Activated CD4-positive, alpha-beta T cell treated with anti-CD3 and anti-CD28 coated beads, Interleukin-10, Interleukin-2, amounts not matched to agents 100 ng/mL and 50 ng/mL, durations not matched to agents 16 hours and 8 hours (primary cell): ENCODE data around the gene AHI1.
"Not testable (repeated sequence)": the region's sequence is repeated elsewhere in the genome, so short reads cannot be mapped to it uniquely, and the experiment has no call there.

Experiments
- DNase-seq: peaks from one replicate; pipeline ENCODE4 v3.0.0-alpha.2; 2020

The AHI1 gene

DNA sequence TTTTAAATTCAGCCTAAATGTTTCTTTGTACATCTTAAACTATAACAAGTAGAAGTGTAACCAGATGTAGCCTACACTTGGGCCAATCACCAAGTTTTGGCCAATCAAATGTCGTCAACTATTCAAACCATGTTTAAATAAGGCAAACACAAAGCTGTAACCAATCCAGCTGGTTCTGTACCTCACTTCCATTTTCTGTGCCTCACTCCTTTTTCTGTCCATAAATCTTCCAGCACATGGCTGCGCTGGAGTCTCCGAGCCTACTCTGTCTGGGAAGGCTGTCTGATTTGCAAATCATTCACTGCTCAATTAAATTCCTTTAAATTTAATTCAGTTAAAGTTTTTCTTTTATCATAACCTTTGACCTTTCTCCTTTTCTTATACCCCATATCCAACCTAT, 7.7 kb upstream of the AHI1 start:
- no peak for DNase-seq

DNA sequence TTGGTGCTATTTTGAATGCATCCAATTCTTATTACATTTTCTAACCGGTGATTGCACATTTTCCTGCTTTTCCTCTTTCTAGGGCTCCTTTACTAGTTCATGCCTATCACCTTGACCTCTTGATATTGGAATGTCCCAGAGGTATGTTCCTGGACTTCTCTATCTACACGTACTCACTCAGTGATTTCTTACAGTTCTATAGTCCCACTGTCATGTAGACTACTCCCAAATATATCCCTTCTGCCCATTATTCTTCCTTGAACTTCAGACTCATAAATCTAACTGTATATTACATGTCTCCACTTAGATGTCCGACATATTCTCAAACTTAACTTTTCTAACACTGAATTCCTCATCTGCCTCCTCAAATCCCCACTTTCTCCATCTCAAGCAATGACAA, 7.2 kb upstream of the AHI1 start:
- no peak for DNase-seq

DNA sequence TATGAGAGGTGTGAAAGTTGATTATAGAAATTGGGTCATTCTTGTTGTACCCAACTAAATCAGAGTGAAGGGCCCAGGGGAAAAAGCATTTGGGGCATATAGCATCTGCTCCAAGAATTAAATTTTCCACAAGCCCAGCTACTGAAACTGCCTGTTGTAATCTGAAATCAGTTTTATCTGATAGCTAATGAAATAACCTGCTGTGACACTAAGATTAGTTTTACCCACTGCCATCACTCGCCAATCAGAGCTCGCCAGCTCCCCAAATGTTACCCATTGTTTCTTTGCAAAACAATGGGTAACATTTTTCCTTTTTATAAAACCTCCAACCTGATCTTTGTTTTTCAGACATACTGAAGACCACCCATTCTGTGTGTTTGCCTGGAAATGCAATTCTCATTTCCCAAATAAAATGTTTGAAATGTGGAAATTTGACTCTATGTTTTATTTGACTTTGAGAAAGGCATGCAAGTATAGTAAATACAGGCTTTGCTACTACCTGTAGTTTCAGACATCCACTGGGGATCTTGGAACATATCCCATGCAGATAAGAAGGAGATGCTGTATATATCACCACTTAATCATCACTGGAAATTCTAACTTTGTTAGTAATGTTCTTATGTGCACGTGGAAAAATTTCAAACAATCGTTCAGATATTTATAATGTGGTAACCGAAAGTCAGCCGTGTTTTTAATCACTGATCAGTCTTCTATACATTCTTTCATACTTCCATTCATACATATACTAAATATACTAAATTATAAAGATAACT, 6.3 kb upstream of the AHI1 start:
- no peak for DNase-seq

DNA sequence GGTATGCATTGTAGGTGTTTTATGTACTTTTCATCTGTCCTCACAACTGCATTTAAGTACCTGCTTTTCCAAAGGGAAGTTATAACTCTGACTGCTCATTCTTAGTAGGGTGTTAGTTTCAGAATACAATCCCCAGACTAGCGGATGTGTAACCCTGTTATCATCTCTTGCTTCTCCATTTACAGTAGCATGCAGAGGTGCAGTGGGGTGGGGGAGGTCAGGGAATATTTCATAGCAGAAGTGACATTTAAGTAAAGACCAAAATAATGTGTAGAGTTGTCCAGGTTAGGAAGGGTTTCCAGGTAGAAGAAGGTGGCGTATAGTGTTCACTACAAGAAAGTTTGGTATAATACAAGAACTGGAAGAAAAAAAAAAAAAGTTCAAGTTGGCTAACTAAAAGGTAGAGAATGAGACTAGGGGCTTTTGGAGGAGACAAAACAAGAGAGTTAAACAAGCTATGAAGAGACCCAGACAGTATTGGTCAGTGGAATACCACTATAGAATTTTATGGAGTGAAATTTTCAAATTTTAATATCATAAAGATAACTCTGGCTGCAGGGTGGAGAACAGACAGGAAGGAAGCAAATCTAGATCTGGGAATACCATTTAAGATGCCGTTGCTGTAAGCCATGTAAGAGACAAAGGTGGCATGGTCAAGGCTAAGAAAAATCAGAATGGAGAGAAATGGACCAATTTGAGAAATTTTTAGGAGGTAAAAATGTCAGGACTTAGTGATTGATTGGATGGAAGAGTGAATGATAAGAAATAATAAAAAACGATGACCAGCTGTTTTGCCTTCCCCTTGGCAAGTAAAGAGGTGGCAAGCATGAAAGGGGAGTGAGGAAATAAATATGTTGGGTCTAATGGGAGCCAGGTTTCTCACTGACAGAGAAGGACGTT, 2.2 kb upstream of the AHI1 start:
- no peak for DNase-seq

DNA sequence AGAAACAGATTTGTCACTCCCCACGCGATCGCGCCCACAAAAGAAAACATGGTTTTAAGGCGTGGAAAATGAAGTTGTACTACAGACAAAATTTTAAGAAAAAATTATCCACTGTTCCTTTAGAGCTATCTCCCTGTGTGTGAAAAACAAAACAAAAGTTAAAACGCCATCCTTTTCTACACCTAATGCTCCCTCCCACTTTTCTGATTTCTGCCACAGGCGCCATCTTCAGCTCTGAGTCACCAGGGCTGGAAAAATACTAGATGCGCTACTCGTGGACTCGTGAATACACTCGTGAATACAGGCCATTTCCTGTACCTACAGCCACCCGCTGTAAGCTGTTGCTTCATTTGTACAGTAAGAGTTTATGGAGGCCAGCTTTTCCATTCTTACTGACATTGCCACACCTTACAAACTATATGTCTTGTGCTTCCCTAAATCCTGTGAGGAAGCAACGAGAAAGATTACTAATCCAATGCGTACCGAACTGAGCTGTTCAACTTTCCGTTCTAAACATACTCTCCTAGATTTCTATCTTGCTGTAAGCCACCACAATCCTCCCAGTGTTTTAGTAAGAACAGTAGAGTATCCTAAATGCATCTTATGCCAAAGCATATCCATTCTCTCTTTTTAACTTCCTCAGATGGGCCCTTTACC, 773 bp upstream of the AHI1 start:
- peak; percentile 76 for DNase-seq

DNA sequence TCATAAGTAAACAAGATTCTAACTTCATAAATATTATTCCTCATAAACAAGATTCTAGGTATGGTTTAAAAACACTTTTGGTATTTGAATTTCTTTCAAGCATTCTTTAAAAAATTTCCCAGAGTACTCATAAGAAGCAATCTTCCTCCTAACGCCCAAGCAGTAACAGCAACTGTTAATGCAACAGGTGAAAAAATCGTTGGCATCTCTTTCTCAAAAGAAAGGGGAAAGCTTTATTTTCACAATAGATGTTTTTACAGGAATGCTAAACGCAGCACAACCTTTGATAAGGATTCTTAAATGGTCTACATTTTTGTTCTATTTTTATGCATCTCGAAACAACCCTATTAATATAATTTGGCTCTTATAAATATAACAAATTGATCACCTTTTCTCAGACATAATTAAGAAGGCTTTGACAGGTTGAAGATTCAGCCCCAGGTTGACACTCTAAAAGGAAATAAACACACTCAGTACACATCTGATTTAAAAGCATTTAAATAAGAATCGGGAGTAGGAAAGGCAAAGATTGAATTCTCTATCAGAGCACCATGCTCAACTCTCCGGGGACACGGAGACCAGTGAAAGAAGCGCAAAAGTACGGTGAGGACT, 634 bp downstream of the AHI1 start:
- DNase-seq, result no peak

DNA sequence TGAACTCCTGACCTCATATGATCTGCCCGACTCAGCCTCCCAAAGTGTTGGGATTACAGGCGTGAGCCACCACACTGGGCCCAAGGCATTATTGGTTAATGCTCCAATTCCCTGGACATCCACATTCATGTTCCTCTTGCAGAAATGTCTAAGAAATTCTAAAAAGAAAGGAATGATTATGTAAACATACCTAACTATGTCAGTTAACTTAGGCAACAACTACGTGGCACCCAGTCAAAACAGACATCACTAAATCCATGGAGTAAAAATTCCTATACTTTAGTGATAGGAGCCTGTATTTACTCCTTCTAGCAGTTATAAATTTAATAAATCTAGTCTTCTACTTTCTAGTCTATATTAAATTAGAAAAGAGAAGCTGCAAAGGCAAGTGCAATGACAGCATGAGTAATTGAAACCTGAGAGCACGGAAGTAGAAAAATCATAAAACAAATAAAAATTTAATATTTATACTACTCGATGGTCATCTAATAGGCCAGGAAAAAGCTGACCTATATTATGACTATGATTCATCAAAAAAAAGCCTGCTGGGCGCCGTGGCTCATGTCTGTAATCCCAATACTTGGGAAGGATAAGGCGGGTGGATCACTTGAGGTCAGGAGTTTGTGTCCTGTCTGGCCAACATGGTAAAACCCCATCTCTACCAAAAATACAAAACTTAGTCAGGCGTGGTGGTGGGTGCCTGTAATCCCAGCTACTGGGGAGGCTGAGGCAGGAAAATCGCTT, 4.2 kb downstream of the AHI1 start:
- DNase-seq, result no peak

DNA sequence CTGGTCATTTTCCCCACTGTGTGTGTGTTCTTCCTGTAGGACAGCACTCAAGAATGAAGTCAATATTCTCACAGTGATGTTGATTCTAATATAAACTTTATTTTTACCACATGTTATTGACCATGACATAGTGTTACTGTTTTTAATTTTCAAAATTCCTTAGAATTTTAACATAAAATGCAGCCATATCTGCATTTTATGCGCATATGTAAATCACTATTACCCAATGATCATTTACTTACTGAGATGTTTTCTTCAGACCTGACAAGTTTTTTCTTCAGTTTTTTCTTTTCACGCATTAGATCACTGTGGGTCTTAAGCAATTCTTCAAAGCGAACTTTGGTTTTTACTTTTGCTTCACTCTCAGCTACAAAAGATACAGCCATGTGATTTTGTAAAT, 7.2 kb downstream of the AHI1 start:
- DNase-seq, result no peak

DNA sequence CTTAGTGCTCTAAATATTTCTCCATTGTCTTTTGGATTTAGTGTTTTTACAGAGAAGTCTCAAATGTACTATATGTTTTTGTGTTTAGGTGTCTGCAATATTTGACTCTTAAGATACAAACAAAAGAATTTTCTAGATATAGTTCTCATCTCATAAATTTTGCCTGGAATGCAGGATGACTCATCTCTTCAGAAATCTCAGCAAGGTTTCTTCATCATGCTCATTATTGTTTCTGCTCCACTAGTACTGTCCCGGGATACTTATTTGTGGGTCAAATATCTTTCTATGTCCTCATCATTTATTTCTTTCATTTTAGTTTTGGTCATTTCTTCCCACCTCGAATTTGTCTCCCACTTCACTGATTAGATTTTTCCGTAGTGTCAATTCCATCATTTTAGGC, 9.5 kb downstream of the AHI1 start:
- no peak for DNase-seq

DNA sequence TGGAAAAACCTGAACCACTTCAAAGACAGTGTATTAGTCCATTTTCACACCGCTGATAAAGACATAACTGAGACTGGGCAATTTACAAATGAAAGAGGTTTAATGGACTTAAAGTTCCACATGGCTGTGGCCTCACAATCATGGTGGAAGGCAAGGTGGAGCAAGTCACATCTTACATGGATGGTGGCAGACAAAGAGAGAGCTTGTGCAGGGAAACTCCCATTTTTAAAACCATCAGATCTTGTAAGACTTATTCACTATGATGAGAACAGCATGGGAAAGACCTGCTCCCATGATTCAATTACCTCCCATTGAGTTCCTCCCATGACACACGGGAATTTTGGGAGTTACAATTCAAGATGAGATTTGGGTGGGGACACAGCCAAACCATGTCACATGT, 13.6 kb downstream of the AHI1 start:
- not testable (repeated sequence) for DNase-seq

DNA sequence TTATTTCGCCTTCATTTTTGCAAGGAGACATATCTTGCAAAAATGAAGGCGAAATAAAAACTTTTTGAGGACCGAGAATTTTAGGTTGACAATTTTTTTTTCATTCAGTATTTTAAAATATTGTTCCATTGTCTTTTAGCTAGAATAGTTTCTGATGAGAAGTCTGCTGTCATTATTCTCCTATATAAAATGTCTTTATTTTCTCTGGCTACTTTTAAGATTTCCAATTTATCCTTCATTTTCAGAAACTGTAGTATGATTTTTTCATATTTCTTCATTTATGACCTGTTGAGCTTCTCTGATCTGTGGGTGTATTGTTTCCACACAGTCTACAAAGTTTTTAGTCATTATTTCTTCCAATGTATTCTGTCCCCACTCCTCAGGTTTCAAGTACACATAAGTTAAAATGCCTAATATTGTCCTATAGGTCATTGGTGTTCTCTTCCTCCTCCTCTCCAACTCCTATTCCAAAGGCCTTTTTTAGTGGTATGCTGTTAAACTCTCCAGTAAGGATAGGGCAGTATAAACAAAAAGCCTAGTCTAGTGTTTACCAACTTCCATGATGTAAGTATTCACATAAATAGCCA, 15.7 kb downstream of the AHI1 start:
- no peak for DNase-seq

DNA sequence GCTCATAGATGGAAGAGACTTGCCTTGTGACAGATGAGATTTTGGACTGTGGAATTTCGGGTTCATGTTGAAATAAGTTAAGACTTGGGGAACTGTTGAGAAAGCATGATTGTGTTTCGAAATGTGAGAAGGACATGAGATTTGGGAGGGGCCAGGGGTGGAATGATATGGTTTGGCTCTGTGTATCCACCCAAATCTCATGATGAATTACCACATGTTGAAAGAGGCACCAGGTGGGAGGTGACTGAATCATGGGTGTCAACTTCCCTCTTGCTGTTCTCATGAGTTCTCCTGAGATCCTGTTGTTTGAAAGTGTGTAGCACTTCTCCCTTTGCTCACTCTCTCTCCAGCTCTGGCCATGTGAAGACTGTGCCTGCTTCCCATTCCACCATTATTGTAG, 17.9 kb downstream of the AHI1 start:
- no peak for DNase-seq

DNA sequence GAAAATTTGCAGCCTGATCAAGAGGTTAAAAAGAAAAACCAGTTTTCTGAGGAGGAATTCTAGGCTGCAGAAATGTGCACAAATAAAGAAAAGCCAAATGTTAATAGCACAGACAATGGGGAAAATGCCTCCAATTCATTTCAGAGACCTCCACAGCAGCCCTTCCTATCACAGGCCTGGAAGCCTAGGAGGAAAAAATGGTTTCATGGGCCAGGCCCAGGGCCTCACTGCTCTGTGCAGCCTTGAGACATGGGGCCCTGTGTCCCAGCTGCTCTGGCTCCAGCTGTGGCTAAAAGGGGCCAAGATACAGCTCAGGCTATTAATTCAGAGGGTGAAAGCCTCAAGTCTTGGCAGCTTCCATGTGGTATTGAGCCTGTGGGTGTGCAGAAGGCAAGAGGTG, 18.9 kb downstream of the AHI1 start:
- DNase-seq, result no peak

DNA sequence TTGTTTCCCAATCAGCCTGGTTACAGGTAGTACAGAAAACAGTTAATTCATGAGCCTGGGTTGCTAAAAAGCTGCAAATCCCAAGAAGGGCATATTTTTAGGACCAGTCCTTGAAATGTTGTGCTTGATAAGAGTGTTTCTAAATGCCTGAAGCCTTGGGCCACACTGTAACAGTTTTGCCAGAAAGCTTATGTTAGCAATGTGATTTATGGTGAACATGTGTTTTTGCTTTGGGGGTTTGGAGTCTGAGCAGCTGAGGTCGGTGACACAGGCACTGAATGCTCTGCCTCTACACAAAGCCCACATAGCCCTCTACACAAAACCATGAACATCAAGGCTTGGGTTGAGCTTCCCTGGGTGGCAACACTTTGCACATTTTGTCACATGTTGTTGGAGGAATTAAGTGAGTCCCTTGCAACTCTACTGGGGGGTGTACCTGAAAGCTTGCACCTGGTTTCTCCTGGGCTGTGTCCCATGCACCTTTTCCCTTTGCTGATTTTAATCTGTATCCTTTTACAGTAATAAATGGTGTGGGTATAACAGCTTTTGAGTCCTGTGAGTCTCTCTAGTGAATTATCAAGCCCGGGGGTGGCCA, 22.2 kb downstream of the AHI1 start:
- DNase-seq, result no peak

DNA sequence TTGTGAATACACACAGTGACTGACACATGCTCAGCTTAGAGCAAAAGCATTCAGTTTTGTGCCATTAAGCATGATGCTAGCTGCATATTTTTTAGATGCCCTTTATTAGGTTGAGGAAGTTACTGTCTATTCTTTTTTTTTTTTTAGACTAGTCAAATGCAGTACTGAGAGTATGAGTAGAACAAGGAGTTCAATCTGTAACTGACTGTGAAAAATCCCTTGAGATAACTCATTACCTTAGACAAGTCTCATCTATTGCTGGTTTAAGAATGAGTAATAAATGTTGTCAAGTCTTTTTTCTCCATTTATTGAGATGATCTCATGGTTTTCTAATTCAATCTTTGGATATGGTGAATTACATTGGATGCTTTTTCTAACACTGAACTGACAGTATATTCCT, 23.2 kb downstream of the AHI1 start:
- peak; percentile 13 for DNase-seq

DNA sequence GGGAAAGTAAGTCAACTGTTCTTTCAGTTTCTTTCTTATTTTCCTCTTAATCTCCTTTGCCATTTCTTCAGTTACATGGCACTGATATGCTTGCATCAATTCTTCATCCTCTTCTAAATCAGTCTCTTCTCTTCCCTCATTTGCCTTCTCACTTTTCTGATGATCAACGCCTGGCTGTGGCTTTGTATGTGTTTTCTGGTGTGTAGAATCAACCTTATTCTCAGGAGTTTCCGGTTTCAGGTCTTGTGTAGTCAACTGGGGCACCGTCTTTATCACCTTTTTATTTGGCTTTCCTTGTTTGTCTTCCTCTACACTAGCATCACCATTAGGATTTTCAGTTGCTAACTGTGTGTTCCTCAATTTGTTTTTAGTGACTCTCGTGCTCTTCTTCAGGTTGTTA, 31.6 kb downstream of the AHI1 start:
- DNase-seq, result no peak

DNA sequence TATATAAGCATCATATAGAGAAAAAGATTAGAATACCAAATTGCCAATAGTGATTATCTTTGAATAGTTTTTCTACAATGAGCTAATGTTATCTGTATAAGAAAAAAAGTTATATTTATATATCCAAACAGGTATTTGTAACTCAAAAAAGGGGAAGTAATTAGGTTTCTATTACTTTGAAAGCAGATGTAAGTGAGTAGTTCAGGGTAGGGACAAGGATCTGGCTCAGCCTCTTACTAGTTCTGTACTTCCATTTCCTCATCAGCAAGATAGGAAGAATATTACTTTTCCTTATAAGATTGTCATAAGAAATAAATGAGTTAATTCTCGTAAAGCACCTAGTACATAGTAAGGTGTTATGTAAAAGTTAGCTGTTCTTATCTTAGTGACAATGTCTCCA, 32.2 kb downstream of the AHI1 start:
- DNase-seq, result no peak

DNA sequence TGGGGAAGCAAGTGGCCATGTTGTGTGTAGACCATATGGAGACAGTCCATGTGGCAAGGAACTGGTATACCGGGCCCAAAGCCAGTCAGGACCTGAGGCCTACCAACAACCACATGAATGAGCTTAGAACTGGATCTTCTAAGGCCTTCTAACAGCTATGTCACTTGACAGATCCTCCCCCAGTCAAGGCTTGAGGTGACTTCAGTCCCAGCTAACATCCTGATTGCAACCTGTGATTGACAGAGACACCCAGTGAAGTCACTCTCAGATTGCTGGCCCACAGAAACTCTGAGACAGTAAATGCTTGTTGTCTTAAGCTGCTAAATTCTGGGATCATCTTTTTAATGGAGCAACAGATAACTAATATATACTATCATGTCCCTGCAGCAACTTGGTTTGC, 32.9 kb downstream of the AHI1 start:
- DNase-seq, result no peak

DNA sequence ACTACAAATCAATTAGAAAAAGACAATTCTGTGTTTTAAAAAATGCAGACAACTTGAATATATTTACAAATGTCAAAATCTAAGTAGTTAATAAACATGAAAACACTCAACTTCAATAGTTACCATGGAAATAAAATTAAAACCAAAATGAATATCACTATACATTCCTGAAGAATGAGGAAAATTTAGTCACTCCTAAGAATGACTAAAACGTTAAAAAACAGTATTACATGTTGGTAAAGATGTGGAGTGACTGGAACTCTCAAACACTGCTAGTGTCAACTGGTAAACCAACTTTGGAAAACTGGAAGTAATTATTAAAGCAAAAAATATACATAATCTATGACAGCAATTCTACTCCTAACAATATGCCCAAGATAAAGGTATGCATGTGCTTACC, 36.3 kb downstream of the AHI1 start:
- no peak for DNase-seq

DNA sequence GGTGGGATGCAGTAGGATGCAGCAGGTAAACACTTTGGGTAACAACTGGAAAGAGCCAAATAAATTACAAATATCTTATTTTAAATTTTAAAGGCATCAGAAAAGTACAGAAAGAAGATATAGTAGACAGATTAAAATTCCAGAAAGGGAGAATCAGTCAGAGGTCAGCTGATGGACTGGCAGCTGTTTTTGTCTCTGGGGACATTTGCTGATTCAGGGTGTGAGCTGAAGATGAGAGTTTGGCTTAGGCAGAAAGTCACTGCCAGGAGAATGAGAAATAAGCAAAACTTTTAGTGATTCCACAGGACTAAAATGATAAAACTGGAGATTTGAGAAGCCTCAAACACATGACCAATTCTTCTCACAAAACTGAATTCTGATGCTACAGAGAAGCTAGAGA, 39.5 kb downstream of the AHI1 start:
- no peak for DNase-seq

DNA sequence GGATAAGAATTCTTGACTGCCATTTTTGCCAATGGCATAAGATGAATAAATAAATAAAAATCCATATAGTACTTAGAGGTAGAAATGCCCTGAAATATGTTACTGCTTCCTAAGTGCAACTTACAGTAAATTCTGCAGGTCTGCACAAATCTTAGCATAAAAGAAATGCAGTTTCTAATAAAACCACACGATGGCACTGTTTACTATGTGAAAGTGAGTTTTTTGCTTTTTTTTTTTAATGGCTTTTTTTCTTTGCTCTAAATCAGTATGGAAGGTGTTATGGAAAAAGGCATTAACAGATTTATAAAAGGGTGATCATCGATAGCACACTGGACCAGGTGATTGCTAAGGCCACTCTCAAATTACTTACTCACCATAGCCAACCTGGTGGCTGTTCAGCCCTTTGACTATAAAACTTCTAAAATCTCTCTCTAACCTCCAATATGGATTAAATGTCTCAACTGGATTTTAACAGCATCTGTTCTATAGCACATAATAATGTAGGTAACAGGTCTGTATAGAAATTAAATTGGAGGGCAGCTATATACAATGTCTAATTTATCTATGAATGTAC, 45.8 kb downstream of the AHI1 start:
- DNase-seq, result peak; percentile 46

DNA sequence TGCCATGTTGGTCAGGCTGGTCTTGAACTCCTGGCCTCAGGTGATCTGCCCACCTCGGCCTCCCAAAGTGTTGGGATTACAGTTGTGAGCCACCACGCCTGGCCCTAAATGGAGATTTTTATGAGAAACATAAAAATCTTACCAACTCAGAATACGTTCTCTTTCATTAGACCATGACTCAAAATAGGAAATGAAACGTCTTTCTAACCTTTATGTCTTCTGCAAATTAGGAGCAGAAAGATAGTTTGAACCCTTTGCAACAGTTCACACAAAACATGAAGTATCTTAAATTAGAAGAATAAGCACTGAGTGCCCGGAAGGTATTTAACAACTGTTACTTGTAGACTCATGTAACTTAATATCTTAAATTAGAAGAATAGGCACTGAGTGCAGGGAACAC, 48.3 kb downstream of the AHI1 start:
- DNase-seq, result no peak
